GM12874 (cell line): ENCODE data around the gene KCNQ2.

Source experiments
- CTCF ChIP-seq: IDR thresholded peaks from 2 replicates; pipeline ENCODE4 v1.5.1; 2011; ENCODE audit warnings: low read depth, mild to moderate bottlenecking, control low read depth, low read length, moderate library complexity; ENCODE audit not compliant: insufficient read depth

KCNQ2 gene

DNA sequence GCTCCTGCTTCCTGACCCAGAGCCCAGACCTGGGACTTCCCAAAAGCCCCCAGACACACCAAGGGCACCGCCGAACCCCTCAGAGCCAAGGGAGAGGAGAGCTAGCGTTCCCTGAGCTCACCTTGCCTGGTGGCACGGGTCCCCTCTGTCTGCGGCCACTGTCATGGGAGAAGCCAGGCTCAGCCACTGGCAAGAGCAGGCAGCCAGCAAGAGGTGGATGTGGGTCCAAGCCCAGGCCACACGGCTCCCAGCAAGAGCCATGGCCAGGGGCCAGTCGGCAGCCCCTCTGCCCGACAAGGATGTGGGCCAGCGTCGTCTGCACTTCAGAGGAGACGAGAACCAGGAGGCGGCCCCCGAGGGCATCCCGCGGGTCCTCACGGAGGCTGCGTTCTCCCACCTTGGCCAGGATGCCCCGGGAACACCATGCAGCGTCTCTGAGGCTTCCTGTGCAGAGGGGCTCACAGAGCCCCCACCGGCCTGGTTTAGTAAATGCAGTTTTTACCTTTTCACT, 46.0 kb upstream of the KCNQ2 start:
- no peak for TF ChIP-seq CTCF

- no peak for TF ChIP-seq CTCF
Measured at GRCh38 chr20:63517376-63518309, 45.2 kb upstream of the KCNQ2 start.

GRCh38 chr20:63513207-63513606, 40.8 kb upstream of the KCNQ2 start:
- no peak for TF ChIP-seq CTCF

GRCh38 chr20:63509088-63509564, 36.7 kb upstream of the KCNQ2 start:
- TF ChIP-seq CTCF, result no peak

- no peak for TF ChIP-seq CTCF
Measured at GRCh38 chr20:63508072-63508768, 35.8 kb upstream of the KCNQ2 start.

- TF ChIP-seq CTCF, result no peak
Measured at GRCh38 chr20:63507083-63507743, 34.8 kb upstream of the KCNQ2 start.

DNA sequence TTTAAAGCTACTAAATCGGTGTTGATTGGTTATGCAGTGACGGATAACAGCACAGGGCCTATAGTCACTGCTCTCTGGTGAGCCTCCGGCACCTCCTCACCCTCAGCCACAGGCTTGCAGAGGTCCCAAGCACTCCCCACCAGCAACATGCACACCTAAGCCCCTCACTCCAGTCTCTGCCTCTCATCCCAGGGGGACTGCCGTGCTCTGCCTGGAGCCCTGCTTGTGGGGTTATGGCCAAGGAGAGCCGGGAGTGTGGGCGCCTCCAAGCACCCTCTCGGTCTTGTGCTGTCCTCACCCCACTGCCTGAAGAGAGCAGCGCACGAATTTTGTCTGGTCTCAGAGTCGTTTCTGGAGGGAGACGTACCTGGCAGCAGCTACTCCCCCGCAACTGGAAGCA, 33.3 kb upstream of the KCNQ2 start:
- TF ChIP-seq CTCF, result no peak
